ENCODE results near the gene CDYL2. TPM values are rescaled to one million over a fixed set of nuclear protein-coding genes. Genes with fewer than 3 reads are reported as not detected.

Gene CDYL2
- total RNA-seq, 4 donors from 2014 or later = 1.8 to 4.8 (median 3.1) TPM

- Histone ChIP-seq H3K27ac (no peak overlapping the region), H3K9me3 (peaks cover 0 to 7% (median 0%) of the 10 kb centered on the region in 3 donors), H3K4me3 (no peak overlapping the region), H3K4me1 (no peaks in the 10 kb centered on the region), H3K27me3 (no peaks in the 10 kb centered on the region), H3K36me3 (no peaks in the 10 kb centered on the region)
- TF ChIP-seq CTCF (IDR thresholded peaks at IDR 0.05) (no peak), POLR2A (IDR thresholded peaks at IDR 0.05) (no peak)
- DNase-seq = no peak
- intact Hi-C loops (cut with DNase I) = no loop called here
- 77 to 87% methylated on average over 10 of the region's 10 CpGs for WGBS, 2 donors
These were observed 140.2 kb downstream of the CDYL2 start for GRCh38 chr16:80664226-80664625.

DNA sequence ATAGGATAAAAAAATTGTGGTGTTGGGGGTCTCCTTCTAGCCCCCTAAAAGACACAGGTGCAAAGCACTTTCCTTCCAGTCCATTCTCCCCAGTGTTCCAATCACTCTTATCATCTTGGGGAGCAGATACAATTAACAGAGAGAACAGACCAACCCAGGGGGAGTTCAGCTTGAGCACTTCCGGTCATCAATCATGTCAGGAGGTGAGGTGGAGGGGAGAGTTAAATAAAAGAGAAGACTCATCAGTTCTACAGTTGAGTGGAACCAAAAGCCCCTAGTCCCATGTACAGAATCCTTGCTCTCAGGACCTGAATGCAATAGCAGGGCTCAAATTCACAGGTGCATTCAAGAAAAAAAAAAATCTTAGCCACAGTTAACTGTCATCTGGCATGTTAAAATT, 141.3 kb downstream of the CDYL2 start:
- intact Hi-C loops (cut with DNase I) = no loop called here
- H3K4me3 ChIP-seq = no peak overlapping the region
- TF ChIP-seq CTCF (IDR thresholded peaks at IDR 0.05) (no peak), POLR2A (IDR thresholded peaks at IDR 0.05) (no peak)
- no peak for DNase-seq
- peaks cover 0 to 7% (median 0%) of the 10 kb centered on the region in 3 donors for H3K9me3 ChIP-seq
- no peak overlapping the region for H3K27ac ChIP-seq
- no peaks in the 10 kb centered on the region for H3K27me3 ChIP-seq
- 82 to 90% methylated on average over 1 of the region's 1 CpG for WGBS, 2 donors
- no peaks in the 10 kb centered on the region for H3K36me3 ChIP-seq
- no peaks in the 10 kb centered on the region for H3K4me1 ChIP-seq

GRCh38 chr16:80659865-80660264, 144.5 kb downstream of the CDYL2 start:
- no peaks in the 10 kb centered on the region for H3K4me1 ChIP-seq
- H3K36me3 ChIP-seq = no peaks in the 10 kb centered on the region
- no peak for DNase-seq
- intact Hi-C loops (cut with DNase I) = no loop called here
- H3K27ac ChIP-seq = no peak overlapping the region
- WGBS, 2 donors = 96 to 100% methylated on average over 1 of the region's 1 CpG
- TF ChIP-seq CTCF (IDR thresholded peaks at IDR 0.05) (no peak), POLR2A (IDR thresholded peaks at IDR 0.05) (no peak)
- no peak overlapping the region for H3K4me3 ChIP-seq
- H3K27me3 ChIP-seq = no peaks in the 10 kb centered on the region
- H3K9me3 ChIP-seq = peaks cover 0 to 7% (median 0%) of the 10 kb centered on the region in 3 donors

- peak overlapping the region in 1 of 4 donors; percentile 15 for H3K4me3 ChIP-seq
- 56 to 60% methylated on average over 8 of the region's 8 CpGs for WGBS, 2 donors
- intact Hi-C loops (cut with DNase I) = no loop called here
These were observed 147.7 kb downstream of the CDYL2 start for GRCh38 chr16:80656711-80657150.

DNA sequence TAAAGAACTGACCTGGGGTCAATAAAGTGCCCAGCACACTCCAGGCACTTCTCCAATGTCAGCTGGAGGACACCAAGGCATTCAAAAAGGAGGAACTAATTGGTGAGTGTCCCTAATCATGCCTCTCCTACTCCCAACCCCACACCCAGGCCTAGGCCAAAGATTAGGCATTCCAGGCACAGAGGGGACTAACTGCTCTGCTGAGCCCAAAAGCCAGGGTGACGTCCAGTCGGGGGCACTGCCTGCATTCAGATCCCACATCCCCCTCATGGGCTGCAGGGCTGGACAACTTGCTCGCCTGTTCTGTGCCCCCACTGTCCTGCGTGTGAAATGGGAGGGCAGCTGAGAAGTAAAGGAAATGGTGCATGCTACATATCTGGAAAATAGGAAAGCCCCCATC, 148.2 kb downstream of the CDYL2 start:
- H3K27me3 ChIP-seq = no peaks in the 10 kb centered on the region
- DNase-seq = no peak
- H3K27ac ChIP-seq = no peak overlapping the region
- TF ChIP-seq POLR2A (IDR thresholded peaks at IDR 0.05) (no peak), CTCF (IDR thresholded peaks at IDR 0.05) (no peak)
- H3K9me3 ChIP-seq = peaks cover 0 to 7% (median 0%) of the 10 kb centered on the region in 3 donors
- no peaks in the 10 kb centered on the region for H3K4me1 ChIP-seq
- H3K36me3 ChIP-seq = no peaks in the 10 kb centered on the region
- no peak overlapping the region for H3K4me3 ChIP-seq
- intact Hi-C loops (cut with DNase I) = no loop called here
- WGBS, 2 donors = 63 to 76% methylated on average over 2 to 4 of the region's 4 CpGs

More at GRCh38 chr16:80656711-80657150, 147.7 kb downstream of the CDYL2 start:
- TF ChIP-seq CTCF (IDR thresholded peaks at IDR 0.05) (no peak), POLR2A (IDR thresholded peaks at IDR 0.05) (no peak)
- Histone ChIP-seq H3K9me3 (peaks cover 0 to 7% (median 0%) of the 10 kb centered on the region in 3 donors), H3K27me3 (no peaks in the 10 kb centered on the region), H3K36me3 (no peaks in the 10 kb centered on the region), H3K4me1 (no peaks in the 10 kb centered on the region), H3K27ac (no peak overlapping the region)
- DNase-seq = no peak
